ENCODE measurements around the gene AVEN. TPM values are rescaled to one million over a fixed set of nuclear protein-coding genes. Genes with fewer than 3 reads are reported as not detected.

AVEN gene
- total RNA-seq, 1 donor from 2014 or later, result 27.3 TPM

- no peaks in the 10 kb centered on the region for H3K27me3 Mint-ChIP-seq (ENCODE audit: low read depth)
- no peaks in the 10 kb centered on the region for H3K4me1 Mint-ChIP-seq (ENCODE audit: low read depth)
- H3K4me3 Mint-ChIP-seq (ENCODE audit: unreplicated experiment), result no peak overlapping the region
- no peaks in the 10 kb centered on the region for H3K36me3 Mint-ChIP-seq (ENCODE audit: low read depth)
- H3K9me3 Mint-ChIP-seq (ENCODE audit: low read depth), result no peaks in the 10 kb centered on the region
- no peak for DNase-seq (ENCODE audit: low spot score)
- H3K27ac Mint-ChIP-seq (ENCODE audit: unreplicated experiment), result no peak overlapping the region
- no peak for TF ChIP-seq CTCF (IDR thresholded peaks at IDR 0.05)
Observed at GRCh38 chr15:34076785-34077184, 37.8 kb upstream of the AVEN start.

- no peaks in the 10 kb centered on the region for H3K36me3 Mint-ChIP-seq (ENCODE audit: low read depth)
- H3K4me1 Mint-ChIP-seq (ENCODE audit: low read depth), result no peaks in the 10 kb centered on the region
- no peak overlapping the region for H3K27ac Mint-ChIP-seq (ENCODE audit: unreplicated experiment)
Observed at GRCh38 chr15:34070003-34070402, 31.0 kb upstream of the AVEN start.

GRCh38 chr15:34065941-34066340, 26.9 kb upstream of the AVEN start:
- Mint-ChIP-seq H3K36me3 (ENCODE audit: low read depth) (no peaks in the 10 kb centered on the region), H3K27ac (ENCODE audit: unreplicated experiment) (no peak overlapping the region), H3K4me1 (ENCODE audit: low read depth) (peaks cover 5% of the 10 kb centered on the region), H3K4me3 (ENCODE audit: unreplicated experiment) (no peak overlapping the region), H3K27me3 (ENCODE audit: low read depth) (no peaks in the 10 kb centered on the region), H3K9me3 (ENCODE audit: low read depth) (no peaks in the 10 kb centered on the region)
- DNase-seq (ENCODE audit: low spot score), result no peak
- no peak for TF ChIP-seq CTCF (IDR thresholded peaks at IDR 0.05)

More at GRCh38 chr15:34070003-34070402, 31.0 kb upstream of the AVEN start:
- H3K9me3 Mint-ChIP-seq (ENCODE audit: low read depth), result no peaks in the 10 kb centered on the region
- no peak for TF ChIP-seq CTCF (IDR thresholded peaks at IDR 0.05)
- DNase-seq (ENCODE audit: low spot score), result no peak
- H3K27me3 Mint-ChIP-seq (ENCODE audit: low read depth), result no peaks in the 10 kb centered on the region
- no peak overlapping the region for H3K4me3 Mint-ChIP-seq (ENCODE audit: unreplicated experiment)

GRCh38 chr15:34065261-34065660, 26.3 kb upstream of the AVEN start:
- no peak overlapping the region for H3K27ac Mint-ChIP-seq (ENCODE audit: unreplicated experiment)
- no peak for TF ChIP-seq CTCF (IDR thresholded peaks at IDR 0.05)
- H3K36me3 Mint-ChIP-seq (ENCODE audit: low read depth), result no peaks in the 10 kb centered on the region
- H3K4me3 Mint-ChIP-seq (ENCODE audit: unreplicated experiment), result no peak overlapping the region
- H3K9me3 Mint-ChIP-seq (ENCODE audit: low read depth), result no peaks in the 10 kb centered on the region
- peaks cover 5% of the 10 kb centered on the region for H3K4me1 Mint-ChIP-seq (ENCODE audit: low read depth)
- DNase-seq (ENCODE audit: low spot score), result no peak
- no peaks in the 10 kb centered on the region for H3K27me3 Mint-ChIP-seq (ENCODE audit: low read depth)

GRCh38 chr15:34064438-34064837, 25.4 kb upstream of the AVEN start:
- no peaks in the 10 kb centered on the region for H3K9me3 Mint-ChIP-seq (ENCODE audit: low read depth)
- TF ChIP-seq CTCF (IDR thresholded peaks at IDR 0.05), result no peak
- H3K27me3 Mint-ChIP-seq (ENCODE audit: low read depth), result no peaks in the 10 kb centered on the region
- DNase-seq (ENCODE audit: low spot score), result no peak
- peaks cover 11% of the 10 kb centered on the region for H3K4me1 Mint-ChIP-seq (ENCODE audit: low read depth)
- H3K27ac Mint-ChIP-seq (ENCODE audit: unreplicated experiment), result no peak overlapping the region
- no peaks in the 10 kb centered on the region for H3K36me3 Mint-ChIP-seq (ENCODE audit: low read depth)
- H3K4me3 Mint-ChIP-seq (ENCODE audit: unreplicated experiment), result no peak overlapping the region
